IPS-18c (cell line): ENCODE data around the gene BCAS1.

ENCODE experiments used
- H3K4me3 ChIP-seq: 2 replicates; pipeline ENCODE4 v1.7.0; 2013; ENCODE audit warnings: low read depth, mild to moderate bottlenecking, low read length, moderate library complexity; ENCODE audit not compliant: insufficient read depth
- H3K9me3 ChIP-seq: one replicate; pipeline ENCODE4 v1.6.1; 2013; ENCODE audit warnings: mild to moderate bottlenecking, low read length, moderate library complexity; ENCODE audit not compliant: control insufficient read depth, insufficient read depth

The BCAS1 gene

GRCh38 chr20:53904261-53904660 lies 166.1 kb downstream of the BCAS1 start:
- Histone ChIP-seq H3K9me3 (no peaks in the 10 kb centered on the region), H3K4me3 (no peak overlapping the region)

GRCh38 chr20:53903652-53903987 lies 166.8 kb downstream of the BCAS1 start:
- Histone ChIP-seq H3K4me3 (no peak overlapping the region), H3K9me3 (no peaks in the 10 kb centered on the region)

GRCh38 chr20:53902968-53903651 lies 167.3 kb downstream of the BCAS1 start:
- no peak overlapping the region for H3K4me3 ChIP-seq
- H3K9me3 ChIP-seq: no peaks in the 10 kb centered on the region

- Histone ChIP-seq H3K4me3 (no peak overlapping the region), H3K9me3 (no peaks in the 10 kb centered on the region)
Measured at GRCh38 chr20:53901497-53902096, 168.8 kb downstream of the BCAS1 start.

GRCh38 chr20:53901064-53901463 lies 169.3 kb downstream of the BCAS1 start:
- H3K4me3 ChIP-seq: no peak overlapping the region
- H3K9me3 ChIP-seq: no peaks in the 10 kb centered on the region

- Histone ChIP-seq H3K9me3 (no peaks in the 10 kb centered on the region), H3K4me3 (no peak overlapping the region)
Measured at GRCh38 chr20:53900380-53900999, 169.9 kb downstream of the BCAS1 start.

GRCh38 chr20:53899351-53900167 lies 170.8 kb downstream of the BCAS1 start:
- Histone ChIP-seq H3K9me3 (no peaks in the 10 kb centered on the region), H3K4me3 (no peak overlapping the region)

- Histone ChIP-seq H3K4me3 (no peak overlapping the region), H3K9me3 (no peaks in the 10 kb centered on the region)
Measured at GRCh38 chr20:53898556-53898931, 171.8 kb downstream of the BCAS1 start.

GRCh38 chr20:53897884-53898555 lies 172.4 kb downstream of the BCAS1 start:
- H3K4me3 ChIP-seq: no peak overlapping the region
- no peaks in the 10 kb centered on the region for H3K9me3 ChIP-seq

GRCh38 chr20:53896647-53897046 lies 173.7 kb downstream of the BCAS1 start:
- Histone ChIP-seq H3K4me3 (no peak overlapping the region), H3K9me3 (peaks cover 4% of the 10 kb centered on the region)

GRCh38 chr20:53896041-53896440 lies 174.4 kb downstream of the BCAS1 start:
- no peak overlapping the region for H3K4me3 ChIP-seq
- H3K9me3 ChIP-seq: peaks cover 4% of the 10 kb centered on the region

GRCh38 chr20:53895385-53895755 lies 175.0 kb downstream of the BCAS1 start:
- H3K4me3 ChIP-seq: no peak overlapping the region
- peaks cover 4% of the 10 kb centered on the region for H3K9me3 ChIP-seq

GRCh38 chr20:53894707-53895384 lies 175.5 kb downstream of the BCAS1 start:
- no peak overlapping the region for H3K4me3 ChIP-seq
- peaks cover 4% of the 10 kb centered on the region for H3K9me3 ChIP-seq
